Measurements from ENCODE around the gene UBL4B.

DNA sequence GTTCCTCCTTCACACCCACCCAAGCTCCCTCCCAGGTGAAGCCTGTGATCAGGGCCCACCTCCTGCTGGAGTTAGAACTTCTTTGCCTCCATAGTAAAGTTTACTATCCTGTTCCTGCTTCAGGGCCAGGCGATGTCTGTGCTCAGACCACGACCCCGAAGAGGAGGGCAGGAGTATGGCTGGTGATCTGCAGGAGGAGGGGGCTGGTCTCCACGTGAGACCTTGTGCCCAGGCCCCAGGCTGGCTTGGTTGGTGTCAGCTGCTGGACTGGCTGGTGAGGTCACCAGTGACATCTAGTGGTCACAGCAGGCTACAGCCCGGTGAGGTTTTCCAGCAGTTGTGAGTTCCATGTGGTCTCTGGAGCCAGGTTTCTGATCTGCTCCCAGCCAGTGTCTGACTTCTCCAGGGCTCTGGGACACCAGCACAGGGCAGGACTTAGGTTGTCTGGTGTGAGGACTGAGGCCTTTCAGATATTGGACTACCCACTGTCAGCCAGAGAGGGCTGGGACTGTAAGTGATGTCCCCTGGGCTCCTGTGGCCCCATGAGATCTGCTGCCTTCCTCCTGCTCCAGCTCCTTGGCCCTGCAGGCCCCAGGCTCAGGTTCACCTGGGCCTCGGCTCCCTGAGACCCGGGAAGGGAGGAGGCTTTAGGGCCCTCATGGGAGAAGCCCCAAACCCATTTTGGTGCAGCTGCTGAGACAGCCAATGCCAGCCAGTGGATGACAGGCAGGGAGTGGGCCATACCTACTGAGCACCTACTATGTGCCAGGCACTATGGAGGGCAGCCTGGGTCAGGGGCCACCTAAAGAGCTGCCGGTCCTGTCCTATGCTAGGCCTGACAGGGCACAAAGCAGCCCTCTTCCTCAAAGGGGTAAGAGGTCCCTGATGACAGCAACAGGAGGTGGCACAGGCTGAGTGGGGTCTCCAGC, 6.0 kb upstream of the UBL4B start:
- TF ChIP-seq, protein P1, sequence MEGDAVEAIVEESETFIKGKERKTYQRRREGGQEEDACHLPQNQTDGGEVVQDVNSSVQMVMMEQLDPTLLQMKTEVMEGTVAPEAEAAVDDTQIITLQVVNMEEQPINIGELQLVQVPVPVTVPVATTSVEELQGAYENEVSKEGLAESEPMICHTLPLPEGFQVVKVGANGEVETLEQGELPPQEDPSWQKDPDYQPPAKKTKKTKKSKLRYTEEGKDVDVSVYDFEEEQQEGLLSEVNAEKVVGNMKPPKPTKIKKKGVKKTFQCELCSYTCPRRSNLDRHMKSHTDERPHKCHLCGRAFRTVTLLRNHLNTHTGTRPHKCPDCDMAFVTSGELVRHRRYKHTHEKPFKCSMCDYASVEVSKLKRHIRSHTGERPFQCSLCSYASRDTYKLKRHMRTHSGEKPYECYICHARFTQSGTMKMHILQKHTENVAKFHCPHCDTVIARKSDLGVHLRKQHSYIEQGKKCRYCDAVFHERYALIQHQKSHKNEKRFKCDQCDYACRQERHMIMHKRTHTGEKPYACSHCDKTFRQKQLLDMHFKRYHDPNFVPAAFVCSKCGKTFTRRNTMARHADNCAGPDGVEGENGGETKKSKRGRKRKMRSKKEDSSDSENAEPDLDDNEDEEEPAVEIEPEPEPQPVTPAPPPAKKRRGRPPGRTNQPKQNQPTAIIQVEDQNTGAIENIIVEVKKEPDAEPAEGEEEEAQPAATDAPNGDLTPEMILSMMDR (IDR thresholded peaks at IDR 0.05), result peak in 5 of 7 experiments; percentile 68 to 89 (median 86)
- TF ChIP-seq POLR2A (IDR thresholded peaks at IDR 0.05) (no peak), EP300 (IDR thresholded peaks at IDR 0.05) (no peak)

All from stomach (tissue), 4 donors.